Type B pancreatic cell (in vitro differentiated cells): ENCODE measurements around the gene GTF2H4. TPM values are rescaled to one million over a fixed set of nuclear protein-coding genes. Genes with fewer than 3 reads are reported as not detected.

Experiments
- DNase-seq: peaks from one replicate; pipeline ENCODE4 v3.0.0; 2021; ENCODE audit warnings: mixed read lengths; ENCODE audit not compliant: unreplicated experiment; ENCODE audit errors: extremely low spot score
- H3K27ac Mint-ChIP-seq: 2 replicates; pipeline ENCODE4 v1.8.0; 2021; ENCODE audit warnings: mild to moderate bottlenecking, mixed read lengths
- H3K27me3 Mint-ChIP-seq: 2 replicates; pipeline ENCODE4 v1.8.0; 2021; ENCODE audit warnings: mixed read lengths
- H3K36me3 Mint-ChIP-seq: 2 replicates; pipeline ENCODE4 v1.8.0; 2021; ENCODE audit warnings: mixed read lengths
- H3K4me1 Mint-ChIP-seq: one replicate; pipeline ENCODE4 v1.8.0; 2021; ENCODE audit warnings: mixed read lengths; ENCODE audit not compliant: unreplicated experiment
- H3K4me3 Mint-ChIP-seq: 2 replicates; pipeline ENCODE4 v1.8.0; 2021; ENCODE audit warnings: mild to moderate bottlenecking, mixed read lengths
- H3K9me3 Mint-ChIP-seq: 2 replicates; pipeline ENCODE4 v1.8.0; 2021; ENCODE audit warnings: mixed read lengths
- CTCF ChIP-seq: fragments of 200-600 bp; sonication (generic); conservative IDR thresholded peaks from 2 replicates; pipeline ENCODE4 v1.5.0; 2021; ENCODE audit warnings: antibody characterized with exemption, mild to moderate bottlenecking
- total RNA-seq: library from RNA; stranded (reverse); gene quantifications from 2 replicates; pipeline ENCODE4 v1.2.1, GENCODE V29; 2021; ENCODE audit warnings: low replicate concordance

Gene GTF2H4
- total RNA-seq, 1 donor from 2014 or later: 78.7 TPM

DNA sequence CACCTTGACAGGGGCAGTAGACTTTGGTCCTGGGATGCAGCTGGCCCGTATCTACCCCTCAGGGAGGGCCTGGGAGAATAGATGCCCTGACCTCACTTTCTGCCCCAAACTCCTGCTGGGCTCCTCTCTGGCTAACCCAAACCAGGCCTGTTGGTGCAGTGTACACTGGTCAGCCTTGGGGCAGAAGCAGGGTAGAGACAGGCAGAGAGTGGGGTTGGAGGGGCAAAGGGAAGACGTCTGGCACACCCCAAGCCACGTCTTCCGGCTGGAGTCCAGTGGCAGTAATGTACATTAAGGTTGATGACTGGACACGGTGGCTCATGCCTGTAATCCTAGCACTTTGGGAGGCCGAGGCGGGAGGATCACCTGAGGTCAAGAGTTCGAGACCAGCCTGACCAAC is 14.3 kb upstream of the GTF2H4 start:
- H3K4me3 Mint-ChIP-seq: no peak overlapping the region
- TF ChIP-seq CTCF: no peak
- no peaks in the 10 kb centered on the region for H3K9me3 Mint-ChIP-seq
- DNase-seq: no peak
- H3K27me3 Mint-ChIP-seq: no peaks in the 10 kb centered on the region
- H3K36me3 Mint-ChIP-seq: peaks cover 25% of the 10 kb centered on the region
- H3K4me1 Mint-ChIP-seq: peaks cover 16% of the 10 kb centered on the region
- no peak overlapping the region for H3K27ac Mint-ChIP-seq

DNA sequence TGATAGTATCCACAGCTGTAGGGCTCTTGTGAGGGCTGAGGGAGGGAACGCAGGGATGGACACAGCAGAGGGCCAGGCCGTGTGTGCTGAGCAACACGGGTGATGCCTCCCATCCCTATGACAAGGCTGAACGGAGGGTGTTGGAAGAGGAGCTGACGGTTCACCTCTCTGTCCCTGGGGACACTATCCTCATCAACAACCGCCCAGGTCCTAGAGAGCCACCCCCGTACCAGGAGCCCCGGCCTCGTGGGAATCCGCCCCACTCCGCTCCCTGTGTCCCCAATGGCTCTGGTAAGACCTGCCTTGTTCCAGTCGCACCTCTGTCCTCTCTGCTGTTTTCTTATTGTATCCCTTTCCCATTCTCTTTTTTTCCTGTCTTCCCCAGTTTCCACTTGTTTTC is 13.6 kb upstream of the GTF2H4 start:
- Mint-ChIP-seq H3K9me3 (no peaks in the 10 kb centered on the region), H3K36me3 (peaks cover 25% of the 10 kb centered on the region), H3K4me1 (peaks cover 16% of the 10 kb centered on the region), H3K4me3 (no peak overlapping the region), H3K27me3 (no peaks in the 10 kb centered on the region), H3K27ac (no peak overlapping the region)
- DNase-seq: no peak
- no peak for TF ChIP-seq CTCF

GRCh38 chr6:30894935-30895334 is 13.1 kb upstream of the GTF2H4 start:
- H3K4me1 Mint-ChIP-seq: peaks cover 11% of the 10 kb centered on the region
- no peak overlapping the region for H3K4me3 Mint-ChIP-seq
- H3K36me3 Mint-ChIP-seq: peaks cover 21% of the 10 kb centered on the region
- no peaks in the 10 kb centered on the region for H3K27me3 Mint-ChIP-seq
- no peak overlapping the region for H3K27ac Mint-ChIP-seq
- no peak for DNase-seq
- no peaks in the 10 kb centered on the region for H3K9me3 Mint-ChIP-seq
- TF ChIP-seq CTCF: no peak

DNA sequence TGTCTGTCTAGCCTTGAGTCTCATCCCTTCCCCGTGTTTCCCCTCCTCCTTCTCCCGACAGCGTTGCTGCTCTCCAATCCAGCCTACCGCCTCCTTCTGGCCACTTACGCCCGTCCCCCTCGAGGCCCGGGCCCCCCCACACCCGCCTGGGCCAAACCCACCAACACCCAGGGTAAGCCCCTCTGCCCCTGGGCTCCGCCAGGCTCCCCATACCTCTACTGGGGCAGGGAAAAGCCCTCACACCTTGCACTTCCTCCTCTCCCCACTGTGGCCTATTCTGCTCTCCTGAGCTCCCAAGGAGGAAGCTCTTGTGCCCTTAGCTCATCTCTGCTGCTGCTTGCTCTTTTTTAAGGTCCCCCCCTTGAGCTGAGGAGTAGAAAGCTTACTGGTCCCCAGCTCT is 12.7 kb upstream of the GTF2H4 start:
- Mint-ChIP-seq H3K27me3 (no peaks in the 10 kb centered on the region), H3K4me3 (no peak overlapping the region), H3K4me1 (peaks cover 7% of the 10 kb centered on the region), H3K36me3 (peaks cover 17% of the 10 kb centered on the region), H3K27ac (no peak overlapping the region), H3K9me3 (no peaks in the 10 kb centered on the region)
- DNase-seq: no peak
- TF ChIP-seq CTCF: no peak

GRCh38 chr6:30896541-30896940 is 11.5 kb upstream of the GTF2H4 start:
- TF ChIP-seq CTCF: no peak
- Mint-ChIP-seq H3K27ac (no peak overlapping the region), H3K4me1 (peaks cover 6% of the 10 kb centered on the region), H3K4me3 (no peak overlapping the region), H3K27me3 (no peaks in the 10 kb centered on the region), H3K36me3 (peaks cover 14% of the 10 kb centered on the region), H3K9me3 (no peaks in the 10 kb centered on the region)
- DNase-seq: no peak

DNA sequence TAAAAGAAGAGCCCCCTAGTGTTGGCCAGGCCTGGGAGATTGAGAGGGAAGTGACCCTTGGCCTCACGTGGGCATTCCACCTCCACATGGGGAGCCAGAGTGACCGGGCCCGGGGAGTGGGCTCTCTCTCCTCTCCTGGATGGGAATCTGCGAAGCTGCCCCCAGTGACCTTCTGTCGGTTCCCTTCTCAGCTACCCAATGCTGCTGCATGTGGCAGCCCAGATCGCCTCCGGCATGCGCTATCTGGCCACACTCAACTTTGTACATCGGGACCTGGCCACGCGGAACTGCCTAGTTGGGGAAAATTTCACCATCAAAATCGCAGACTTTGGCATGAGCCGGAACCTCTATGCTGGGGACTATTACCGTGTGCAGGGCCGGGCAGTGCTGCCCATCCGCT is 10.1 kb upstream of the GTF2H4 start:
- no peak for TF ChIP-seq CTCF
- H3K27me3 Mint-ChIP-seq: no peaks in the 10 kb centered on the region
- no peak overlapping the region for H3K4me3 Mint-ChIP-seq
- no peaks in the 10 kb centered on the region for H3K9me3 Mint-ChIP-seq
- H3K36me3 Mint-ChIP-seq: peaks cover 9% of the 10 kb centered on the region
- H3K4me1 Mint-ChIP-seq: peaks cover 7% of the 10 kb centered on the region
- no peak for DNase-seq
- H3K27ac Mint-ChIP-seq: no peak overlapping the region
